H9 (cell line): ENCODE data around the gene FNDC4. TPM values are rescaled to one million over a fixed set of nuclear protein-coding genes. Genes with fewer than 3 reads are reported as not detected.

Experiments used
- DNase-seq: peaks from one replicate; pipeline ENCODE4 v3.0.0-alpha.2; 2017
- H2AFZ ChIP-seq: one replicate; pipeline ENCODE4 v1.6.1; 2013; ENCODE audit warnings: mild to moderate bottlenecking, low read length, control low read depth, moderate library complexity
- H2AK5ac ChIP-seq: 2 replicates; pipeline ENCODE4 v1.6.1; 2013; ENCODE audit warnings: low read length, control low read depth, mixed read lengths; ENCODE audit not compliant: insufficient read length
- H2BK120ac ChIP-seq: one replicate; pipeline ENCODE4 v1.6.1; 2013; ENCODE audit warnings: low read depth, mild to moderate bottlenecking, low read length, control low read depth, inconsistent platforms; ENCODE audit not compliant: poor library complexity, severe bottlenecking
- H2BK12ac ChIP-seq: 2 replicates; pipeline ENCODE4 v1.6.1; 2013; ENCODE audit warnings: low read length, control low read depth, mixed read lengths, low read depth; ENCODE audit not compliant: insufficient read length
- H2BK15ac ChIP-seq: 2 replicates; pipeline ENCODE4 v1.6.1; 2013; ENCODE audit warnings: low read depth, low read length, control low read depth
- H2BK20ac ChIP-seq: one replicate; pipeline ENCODE4 v1.6.1; 2013; ENCODE audit warnings: low read depth, mild to moderate bottlenecking, low read length, control low read depth, inconsistent platforms; ENCODE audit not compliant: poor library complexity, severe bottlenecking
- H2BK5ac ChIP-seq: 2 replicates; pipeline ENCODE4 v1.6.1; 2013; ENCODE audit warnings: low read length, control low read depth, mixed read lengths; ENCODE audit not compliant: insufficient read length
- H3K14ac ChIP-seq: 2 replicates; pipeline ENCODE4 v1.6.1; 2013; ENCODE audit warnings: low read length, control low read depth; ENCODE audit not compliant: insufficient read depth
- H3K18ac ChIP-seq: 2 replicates; pipeline ENCODE4 v1.6.1; 2013; ENCODE audit warnings: low read depth, mild to moderate bottlenecking, mixed read lengths, low read length, control low read depth; ENCODE audit not compliant: insufficient read length
- H3K23ac ChIP-seq: 2 replicates; pipeline ENCODE4 v1.6.1; 2013; ENCODE audit warnings: low read length, control low read depth, mixed read lengths, low read depth; ENCODE audit not compliant: insufficient read length
- H3K23me2 ChIP-seq: 2 replicates; pipeline ENCODE4 v1.6.1; 2013; ENCODE audit warnings: low read depth, mild to moderate bottlenecking, mixed read lengths, low read length, control low read depth; ENCODE audit not compliant: insufficient read length, poor library complexity, severe bottlenecking
- H3K27ac ChIP-seq: 2 replicates; pipeline ENCODE4 v1.5.1; 2013; ENCODE audit warnings: low read length, control low read depth, mixed read lengths, low read depth; ENCODE audit not compliant: insufficient read length
- H3K27me3 ChIP-seq: 2 replicates; pipeline ENCODE4 v1.6.1; 2013; ENCODE audit warnings: low read length, control low read depth, inconsistent platforms; ENCODE audit not compliant: insufficient read depth
- H3K4ac ChIP-seq: 2 replicates; pipeline ENCODE4 v1.6.1; 2013; ENCODE audit warnings: low read depth, mild to moderate bottlenecking, control low read depth, inconsistent platforms, low read length, moderate library complexity
- H3K4me1 ChIP-seq: 2 replicates; pipeline ENCODE4 v1.6.1; 2013; ENCODE audit warnings: low read length, control low read depth, inconsistent platforms; ENCODE audit not compliant: insufficient read depth
- H3K4me2 ChIP-seq: 2 replicates; pipeline ENCODE4 v1.6.1; 2013; ENCODE audit warnings: low read length, control low read depth, mixed read lengths; ENCODE audit not compliant: insufficient read length, insufficient read depth
- H3K56ac ChIP-seq: 2 replicates; pipeline ENCODE4 v1.6.1; 2013; ENCODE audit warnings: low read depth, mild to moderate bottlenecking, mixed read lengths, low read length, control low read depth; ENCODE audit not compliant: insufficient read length
- H3K79me1 ChIP-seq: 2 replicates; pipeline ENCODE4 v1.6.1; 2013; ENCODE audit warnings: low read depth, mild to moderate bottlenecking, moderate library complexity, low read length, control low read depth, inconsistent platforms; ENCODE audit not compliant: insufficient read depth, poor library complexity, severe bottlenecking
- H3K79me2 ChIP-seq: 2 replicates; pipeline ENCODE4 v1.6.1; 2013; ENCODE audit warnings: low read length, control low read depth, inconsistent platforms; ENCODE audit not compliant: insufficient read depth
- H3K9ac ChIP-seq: 2 replicates; pipeline ENCODE4 v1.6.1; 2013; ENCODE audit warnings: low read length, control low read depth, mixed read lengths; ENCODE audit not compliant: insufficient read length; ENCODE audit errors: extremely low read depth
- H3K9me3 ChIP-seq: one replicate; pipeline ENCODE4 v1.6.1; 2013; ENCODE audit warnings: low read depth, low read length, inconsistent platforms; ENCODE audit not compliant: control insufficient read depth
- H3T11ph ChIP-seq: one replicate; pipeline ENCODE4 v1.6.1; 2013; ENCODE audit warnings: mild to moderate bottlenecking, low read length, control low read depth, inconsistent platforms
- H4K20me1 ChIP-seq: one replicate; pipeline ENCODE4 v1.6.1; 2013; ENCODE audit not compliant: control insufficient read depth, insufficient read length, insufficient read depth
- H4K5ac ChIP-seq: 2 replicates; pipeline ENCODE4 v1.6.1; 2013; ENCODE audit warnings: low read depth, mild to moderate bottlenecking, mixed read lengths, low read length, control low read depth; ENCODE audit not compliant: insufficient read length
- H4K8ac ChIP-seq: replicated peaks from 2 replicates; pipeline ENCODE4 v1.6.1; 2013; ENCODE audit warnings: low read length, control low read depth, mixed read lengths, low read depth; ENCODE audit not compliant: insufficient read length
- H4K91ac ChIP-seq: 2 replicates; pipeline ENCODE4 v1.6.1; 2013; ENCODE audit warnings: low read depth, mild to moderate bottlenecking, moderate library complexity, mixed read lengths, low read length, control low read depth; ENCODE audit not compliant: insufficient read length
- H3K27ac Mint-ChIP-seq, 3 experiments: 2 replicates in 2 of 3; 3 replicates in 1 of 3; pipeline ENCODE4 v1.8.0; 2020 to 2021; ENCODE audit warnings: mixed read lengths in 3 of 3, mild to moderate bottlenecking in 1 of 3, moderate library complexity in 1 of 3
- H3K27me3 Mint-ChIP-seq: 2 replicates; pipeline ENCODE4 v1.8.0; 2021; ENCODE audit warnings: low read depth, mild to moderate bottlenecking, moderate library complexity, mixed read lengths
- H3K36me3 Mint-ChIP-seq, 3 experiments: 2 replicates in 2 of 3; 3 replicates in 1 of 3; pipeline ENCODE4 v1.8.0; 2020 to 2021; ENCODE audit warnings: low read depth in 3 of 3, mixed read lengths in 3 of 3; ENCODE audit not compliant: insufficient read depth in 1 of 3
- H3K4me1 Mint-ChIP-seq, 2 experiments: 2 replicates each; pipeline ENCODE4 v1.8.0; 2020; ENCODE audit warnings: mixed read lengths in 2 of 2
- H3K4me3 Mint-ChIP-seq, 2 experiments: 2 replicates in 1 of 2; 3 replicates in 1 of 2; pipeline ENCODE4 v1.8.0; 2020 to 2021; ENCODE audit warnings: mild to moderate bottlenecking in 2 of 2, mixed read lengths in 2 of 2, moderate library complexity in 1 of 2
- H3K9me3 Mint-ChIP-seq, 2 experiments: 2 replicates in 1 of 2; 3 replicates in 1 of 2; pipeline ENCODE4 v1.8.0; 2020; ENCODE audit warnings: mild to moderate bottlenecking in 2 of 2, mixed read lengths in 2 of 2, moderate library complexity in 1 of 2
- WGBS: extraction: QIAGEN DNeasy Blood & Tissue Kit; methylation state at CpG from one replicate; pipeline ENCODE4 v1.1.7; 2013; ENCODE audit warnings: missing lambda C conversion rate, low lambda C conversion rate, mixed read lengths; ENCODE audit not compliant: insufficient read length; ENCODE audit errors: extremely low coverage; 5-methylcytosine and 5-hydroxymethylcytosine counted together
- total RNA-seq: library from RNA; stranded (reverse); gene quantifications from 2 replicates; pipeline ENCODE4 v1.2.1, GENCODE V29; 2021
- TF ChIP-seq, protein P1 (sequence below): fragments of 200-600 bp; sonication (generic); conservative IDR thresholded peaks from 3 replicates; pipeline ENCODE4 v1.8.0; 2021; ENCODE audit warnings: antibody characterized with exemption, mild to moderate bottlenecking

Gene FNDC4
- total RNA-seq, 1 experiment from 2014 or later = 21.5 TPM

DNA sequence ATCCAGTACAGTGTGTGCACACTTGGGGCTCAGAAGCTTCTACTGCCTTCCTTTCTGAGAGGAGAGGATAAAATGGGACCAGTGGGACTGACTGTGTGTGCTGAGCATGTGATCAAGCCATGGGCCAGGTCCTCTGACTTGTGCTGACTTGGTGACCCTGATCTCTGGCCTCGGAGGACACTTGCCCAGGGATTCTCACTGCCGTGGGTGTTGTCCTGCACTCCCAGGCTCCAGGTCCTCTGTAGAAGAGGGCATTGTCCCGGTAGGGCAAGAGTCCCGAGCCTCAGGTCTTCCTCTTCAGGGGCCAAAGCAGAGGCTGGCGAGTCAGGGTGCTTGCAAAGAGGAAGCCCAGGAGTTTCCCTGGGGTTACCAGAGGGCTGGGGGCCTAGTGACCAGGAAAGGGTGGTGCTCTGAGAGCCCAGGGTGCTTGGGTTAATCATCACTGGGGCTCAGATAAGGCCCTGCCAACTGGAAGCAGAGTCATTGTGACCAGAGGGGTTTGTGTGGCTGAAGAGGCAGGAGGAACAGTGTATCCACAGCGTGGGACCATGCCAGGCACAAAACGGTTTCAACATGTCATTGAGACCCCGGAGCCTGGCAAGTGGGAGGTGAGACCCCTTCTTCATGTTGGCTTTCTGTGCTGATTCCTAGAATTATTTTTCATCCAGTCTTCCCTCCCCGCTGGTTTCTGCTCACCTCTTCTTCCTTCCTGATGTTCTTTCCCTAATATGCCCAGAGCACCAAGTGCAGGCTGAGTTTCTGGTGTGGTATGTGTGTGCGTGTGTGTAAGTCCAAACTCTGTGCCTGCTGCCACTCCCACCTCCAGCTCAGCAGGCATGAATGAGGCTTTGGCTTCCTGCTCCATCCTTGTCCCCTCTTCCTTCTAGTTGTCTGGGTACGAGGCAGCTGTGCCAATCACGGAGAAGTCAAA is 1.6 kb upstream of the FNDC4 start, which contains the start of gene GCKR:
GCKR (plus strand) TSS at position 483 of the 931 bp plus-strand sequence; CDS start at position 549, 66 bp downstream.
- TF ChIP-seq, protein P1, sequence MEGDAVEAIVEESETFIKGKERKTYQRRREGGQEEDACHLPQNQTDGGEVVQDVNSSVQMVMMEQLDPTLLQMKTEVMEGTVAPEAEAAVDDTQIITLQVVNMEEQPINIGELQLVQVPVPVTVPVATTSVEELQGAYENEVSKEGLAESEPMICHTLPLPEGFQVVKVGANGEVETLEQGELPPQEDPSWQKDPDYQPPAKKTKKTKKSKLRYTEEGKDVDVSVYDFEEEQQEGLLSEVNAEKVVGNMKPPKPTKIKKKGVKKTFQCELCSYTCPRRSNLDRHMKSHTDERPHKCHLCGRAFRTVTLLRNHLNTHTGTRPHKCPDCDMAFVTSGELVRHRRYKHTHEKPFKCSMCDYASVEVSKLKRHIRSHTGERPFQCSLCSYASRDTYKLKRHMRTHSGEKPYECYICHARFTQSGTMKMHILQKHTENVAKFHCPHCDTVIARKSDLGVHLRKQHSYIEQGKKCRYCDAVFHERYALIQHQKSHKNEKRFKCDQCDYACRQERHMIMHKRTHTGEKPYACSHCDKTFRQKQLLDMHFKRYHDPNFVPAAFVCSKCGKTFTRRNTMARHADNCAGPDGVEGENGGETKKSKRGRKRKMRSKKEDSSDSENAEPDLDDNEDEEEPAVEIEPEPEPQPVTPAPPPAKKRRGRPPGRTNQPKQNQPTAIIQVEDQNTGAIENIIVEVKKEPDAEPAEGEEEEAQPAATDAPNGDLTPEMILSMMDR = no peak
- Histone ChIP-seq H3K4me2 (peak within 1 kb of the TSS; percentile 76), H2BK15ac (no peak within 1 kb of the TSS), H2BK12ac (no peak within 1 kb of the TSS), H4K91ac (no peak within 1 kb of the TSS), H2BK20ac (no peak within 1 kb of the TSS), H3K79me2 (no peaks in the 10 kb centered on the region), H3K14ac (no peak within 1 kb of the TSS), H3K9ac (no peak within 1 kb of the TSS), H3T11ph (no peak within 1 kb of the TSS), H2AK5ac (no peak within 1 kb of the TSS), H3K18ac (no peak within 1 kb of the TSS), H3K23me2 (peaks cover 5% of the 10 kb centered on the region), H2BK5ac (no peak within 1 kb of the TSS), H3K27me3 (no peaks in the 10 kb centered on the region; the same call in 1 of the 2 replicates), H4K20me1 (no peaks in the 10 kb centered on the region), H3K27ac (no peak within 1 kb of the TSS), H4K5ac (no peak within 1 kb of the TSS), H3K9me3 (no peaks in the 10 kb centered on the region), H3K23ac (no peak within 1 kb of the TSS), H2AFZ (no peak within 1 kb of the TSS), H3K4me1 (no peaks in the 10 kb centered on the region; the same call in 1 of the 2 replicates), H4K8ac (no peak within 1 kb of the TSS), H3K79me1 (no peaks in the 10 kb centered on the region), H3K4ac (no peak within 1 kb of the TSS), H3K56ac (no peak within 1 kb of the TSS), H2BK120ac (no peak within 1 kb of the TSS)
- Mint-ChIP-seq H3K4me1 (peaks cover 20 to 22% of the 10 kb centered on the region in 2 experiments), H3K36me3 (peaks cover 2 to 11% (median 10%) of the 10 kb centered on the region in 3 experiments), H3K27me3 (peaks cover 50% of the 10 kb centered on the region), H3K9me3 (no peaks in the 10 kb centered on the region), H3K4me3 (peak within 1 kb of the TSS; percentile 88 to 94), H3K27ac (no peak within 1 kb of the TSS)
- WGBS = no CpG with 5 or more reads among the region's 12 CpGs
- no peak for DNase-seq
